Measurements from ENCODE around the gene NFIC. TPM values are rescaled to one million over a fixed set of nuclear protein-coding genes. Genes with fewer than 3 reads are reported as not detected.
A peak's percentile ranks its signal among the peaks of the same experiment; 100 is the strongest.

NFIC gene
- total RNA-seq, 1 donor from 2014 or later, result 38.3 TPM

DNA sequence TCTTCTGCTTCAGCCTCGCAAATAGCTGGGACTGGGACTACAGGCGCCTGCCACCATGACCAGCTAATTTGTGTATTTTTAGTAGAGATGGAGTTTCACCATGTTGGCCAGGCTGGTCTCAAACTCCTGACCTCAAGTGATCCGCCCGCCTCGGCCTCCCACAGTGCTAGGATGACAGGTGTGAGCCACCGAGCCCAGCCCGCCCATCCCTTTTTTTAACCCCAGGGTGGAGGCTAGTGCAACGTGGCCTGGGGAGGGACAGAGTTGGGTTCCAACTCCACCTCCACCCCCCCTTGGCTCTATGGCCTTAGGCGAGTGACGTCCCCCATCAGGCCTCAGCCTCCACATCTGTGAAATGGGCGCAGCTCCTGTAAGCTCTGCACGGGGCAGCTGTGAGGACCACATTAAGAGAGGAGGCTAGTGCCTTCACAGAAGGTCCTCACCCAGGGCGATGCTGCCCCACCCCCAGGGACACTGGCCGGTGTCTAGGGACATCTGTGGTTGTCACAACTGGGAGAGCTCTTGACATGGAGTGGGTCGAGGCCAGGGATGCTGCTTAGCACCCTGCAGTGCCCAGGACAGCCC, 76.2 kb downstream of the NFIC start:
- H3K4me1 Mint-ChIP-seq (ENCODE audit: low read depth, unreplicated experiment), result peaks cover 10% of the 10 kb centered on the region
- H3K27me3 ChIP-seq (ENCODE audit: insufficient read depth, low read length), result no peaks in the 10 kb centered on the region
- TF ChIP-seq EZH2 (IDR thresholded peaks at IDR 0.05; ENCODE audit: insufficient read depth, low read length), result no peak
- TF ChIP-seq, protein P1, sequence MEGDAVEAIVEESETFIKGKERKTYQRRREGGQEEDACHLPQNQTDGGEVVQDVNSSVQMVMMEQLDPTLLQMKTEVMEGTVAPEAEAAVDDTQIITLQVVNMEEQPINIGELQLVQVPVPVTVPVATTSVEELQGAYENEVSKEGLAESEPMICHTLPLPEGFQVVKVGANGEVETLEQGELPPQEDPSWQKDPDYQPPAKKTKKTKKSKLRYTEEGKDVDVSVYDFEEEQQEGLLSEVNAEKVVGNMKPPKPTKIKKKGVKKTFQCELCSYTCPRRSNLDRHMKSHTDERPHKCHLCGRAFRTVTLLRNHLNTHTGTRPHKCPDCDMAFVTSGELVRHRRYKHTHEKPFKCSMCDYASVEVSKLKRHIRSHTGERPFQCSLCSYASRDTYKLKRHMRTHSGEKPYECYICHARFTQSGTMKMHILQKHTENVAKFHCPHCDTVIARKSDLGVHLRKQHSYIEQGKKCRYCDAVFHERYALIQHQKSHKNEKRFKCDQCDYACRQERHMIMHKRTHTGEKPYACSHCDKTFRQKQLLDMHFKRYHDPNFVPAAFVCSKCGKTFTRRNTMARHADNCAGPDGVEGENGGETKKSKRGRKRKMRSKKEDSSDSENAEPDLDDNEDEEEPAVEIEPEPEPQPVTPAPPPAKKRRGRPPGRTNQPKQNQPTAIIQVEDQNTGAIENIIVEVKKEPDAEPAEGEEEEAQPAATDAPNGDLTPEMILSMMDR (IDR thresholded peaks at IDR 0.05; ENCODE audit: insufficient read depth, low read depth, low read length), result no peak
- peaks cover 1% of the 10 kb centered on the region for H3K9me3 Mint-ChIP-seq (ENCODE audit: unreplicated experiment)
- no peak overlapping the region for H3K9ac ChIP-seq (ENCODE audit: low read length)
- no peak overlapping the region for H3K4me3 ChIP-seq (ENCODE audit: insufficient read depth, low read depth, low read length)
- FAIRE-seq (no peak), DNase-seq (ENCODE audit: low read depth) (no peak)
- peaks cover 10% of the 10 kb centered on the region for H3K4me1 ChIP-seq (ENCODE audit: insufficient read depth, low read length)
- H3K79me2 ChIP-seq (ENCODE audit: insufficient read depth, low read length), result peaks cover 41% of the 10 kb centered on the region
- no peak overlapping the region for H3K27ac Mint-ChIP-seq (ENCODE audit: unreplicated experiment)
- no peak overlapping the region for H3K4me2 ChIP-seq (ENCODE audit: low read length)
- peaks cover 7% of the 10 kb centered on the region for H3K36me3 Mint-ChIP-seq (ENCODE audit: low read depth, unreplicated experiment)
- H3K36me3 ChIP-seq (ENCODE audit: insufficient read depth, low read length), result peaks cover 14% of the 10 kb centered on the region
- no peak overlapping the region for H3K4me3 Mint-ChIP-seq (ENCODE audit: unreplicated experiment)
- peaks cover 39% of the 10 kb centered on the region for H4K20me1 ChIP-seq (ENCODE audit: insufficient read depth, low read length)
- no peak overlapping the region for H3K27ac ChIP-seq (ENCODE audit: low read depth, low read length)
- H3K27me3 Mint-ChIP-seq (ENCODE audit: low read depth, unreplicated experiment), result no peaks in the 10 kb centered on the region
- no peaks in the 10 kb centered on the region for H3K9me3 ChIP-seq (ENCODE audit: insufficient read depth, low read depth, low read length)
- no peak overlapping the region for H2AFZ ChIP-seq (ENCODE audit: low read depth, low read length)

DNA sequence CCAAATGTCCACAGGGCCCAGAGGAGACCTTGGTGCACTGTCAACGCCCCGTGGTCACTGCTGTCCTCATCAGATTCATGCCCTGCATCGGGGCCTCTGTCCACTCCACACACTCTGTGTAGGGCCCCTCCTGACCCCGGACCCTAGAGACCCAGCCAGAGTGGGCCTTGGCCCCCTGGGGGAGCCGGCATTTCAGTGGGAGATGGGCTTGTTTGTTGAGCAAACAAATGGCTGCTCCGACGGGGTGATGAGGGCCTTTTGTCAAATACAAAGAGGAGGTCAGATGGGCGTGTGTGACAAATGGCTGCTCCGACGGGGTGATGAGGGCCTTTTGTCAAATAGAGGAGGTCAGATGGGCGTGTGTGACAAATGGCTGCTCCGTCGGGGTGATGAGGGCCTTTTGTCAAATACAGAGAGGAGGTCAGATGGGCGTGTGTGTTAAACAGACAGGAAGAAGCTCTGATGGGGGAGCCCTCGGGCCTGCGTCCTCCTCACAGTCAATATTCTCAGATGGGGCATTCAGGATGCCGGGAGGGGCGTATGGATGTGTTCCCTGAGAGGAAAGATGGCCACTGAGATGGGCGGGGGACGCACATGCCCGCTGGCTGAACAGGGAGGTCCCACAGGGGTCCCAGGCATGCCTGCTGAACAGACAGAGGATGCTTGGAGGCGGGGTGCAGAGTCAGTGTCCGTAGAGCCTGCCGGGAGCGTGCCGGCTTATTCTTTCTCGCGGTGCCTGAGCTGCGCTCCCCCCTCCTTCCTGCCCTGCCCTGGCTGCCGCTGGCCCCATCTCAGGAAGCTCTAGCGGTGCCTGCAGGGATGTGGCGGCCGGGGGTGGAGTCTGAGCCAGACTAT, 77.7 kb downstream of the NFIC start:
- H3K4me1 Mint-ChIP-seq (ENCODE audit: low read depth, unreplicated experiment), result peaks cover 10% of the 10 kb centered on the region
- peaks cover 10% of the 10 kb centered on the region for H3K4me1 ChIP-seq (ENCODE audit: insufficient read depth, low read length)
- peak overlapping the region; percentile 50 for H3K27ac ChIP-seq (ENCODE audit: low read depth, low read length)
- H3K9me3 ChIP-seq (ENCODE audit: insufficient read depth, low read depth, low read length), result no peaks in the 10 kb centered on the region
- peaks cover 7% of the 10 kb centered on the region for H3K36me3 Mint-ChIP-seq (ENCODE audit: low read depth, unreplicated experiment)
- TF ChIP-seq, protein P1 (IDR thresholded peaks at IDR 0.05; ENCODE audit: insufficient read depth, low read depth, low read length), result no peak
- TF ChIP-seq EZH2 (IDR thresholded peaks at IDR 0.05; ENCODE audit: insufficient read depth, low read length), result no peak
- no peak overlapping the region for H3K4me3 Mint-ChIP-seq (ENCODE audit: unreplicated experiment)
- H3K4me3 ChIP-seq (ENCODE audit: insufficient read depth, low read depth, low read length), result no peak overlapping the region
- no peaks in the 10 kb centered on the region for H3K27me3 Mint-ChIP-seq (ENCODE audit: low read depth, unreplicated experiment)
- no peak overlapping the region for H2AFZ ChIP-seq (ENCODE audit: low read depth, low read length)
- H3K27ac Mint-ChIP-seq (ENCODE audit: unreplicated experiment), result no peak overlapping the region
- peak overlapping the region; percentile 71 for H3K9ac ChIP-seq (ENCODE audit: low read length)
- H4K20me1 ChIP-seq (ENCODE audit: insufficient read depth, low read length), result peaks cover 41% of the 10 kb centered on the region
- no peaks in the 10 kb centered on the region for H3K27me3 ChIP-seq (ENCODE audit: insufficient read depth, low read length)
- FAIRE-seq, result no peak
- no peaks in the 10 kb centered on the region for H3K9me3 Mint-ChIP-seq (ENCODE audit: unreplicated experiment)
- peaks cover 43% of the 10 kb centered on the region for H3K79me2 ChIP-seq (ENCODE audit: insufficient read depth, low read length)
- H3K4me2 ChIP-seq (ENCODE audit: low read length), result peak overlapping the region; percentile 58
- no peak for DNase-seq (ENCODE audit: low read depth)
- peaks cover 9% of the 10 kb centered on the region for H3K36me3 ChIP-seq (ENCODE audit: insufficient read depth, low read length)

All from astrocyte (in vitro differentiated cells and primary cell).